HG03139 (cell line): ENCODE data around the gene CFAP68.

ENCODE experiments used
- ATAC-seq: cut with Tn5 transposase; IDR thresholded peaks from one replicate; pipeline ENCODE4 v1.9.1; 2021; ENCODE audit not compliant: unreplicated experiment

CFAP68 gene, protein sequence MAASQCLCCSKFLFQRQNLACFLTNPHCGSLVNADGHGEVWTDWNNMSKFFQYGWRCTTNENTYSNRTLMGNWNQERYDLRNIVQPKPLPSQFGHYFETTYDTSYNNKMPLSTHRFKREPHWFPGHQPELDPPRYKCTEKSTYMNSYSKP

DNA sequence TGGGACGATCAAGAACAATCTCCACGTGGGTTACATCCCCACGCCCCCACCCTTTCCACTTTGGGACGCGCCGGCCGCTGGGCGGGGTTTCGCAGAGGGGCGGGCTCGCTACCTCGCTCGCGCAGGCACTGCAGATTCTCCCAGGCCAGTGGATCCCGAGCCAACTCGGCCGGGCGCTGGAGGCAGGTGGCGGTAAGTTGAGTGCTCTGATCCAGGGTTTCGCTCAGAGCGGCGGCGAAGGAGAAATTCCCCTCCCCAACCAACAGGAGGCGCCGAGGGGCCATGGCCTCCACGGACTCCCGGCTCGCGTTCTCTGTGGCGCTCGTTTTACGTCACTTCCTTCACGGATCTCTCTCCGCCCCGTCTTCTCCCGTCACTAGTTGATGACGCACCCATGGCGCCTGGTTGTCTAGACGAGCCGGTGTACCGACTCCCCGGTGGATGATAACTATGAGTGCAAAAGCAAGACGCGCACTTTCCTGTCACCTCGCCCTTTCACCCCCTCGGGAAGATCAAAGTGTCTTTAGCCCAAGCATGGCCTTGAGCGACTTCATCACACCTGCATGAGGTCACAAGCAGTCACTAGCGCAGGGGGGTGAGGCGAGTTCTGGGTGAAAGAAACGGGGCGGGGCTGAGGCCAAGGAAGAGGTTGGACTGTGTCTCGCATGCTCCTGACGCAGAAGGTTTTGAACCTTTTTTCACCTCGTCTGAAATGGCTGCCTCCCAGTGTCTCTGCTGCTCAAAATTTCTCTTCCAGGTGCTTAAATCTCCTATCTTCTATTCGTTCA, at the start of gene CFAP68, which contains the start of gene FDXACB1:
CFAP68 (plus strand) TSS at position 693 of the 788 bp plus-strand sequence; CDS start at position 713, 20 bp downstream.
FDXACB1 (minus strand) TSS at position 317 of the 788 bp plus-strand sequence; CDS start at position 284, 33 bp downstream.
- peak; percentile 86 for ATAC-seq

DNA sequence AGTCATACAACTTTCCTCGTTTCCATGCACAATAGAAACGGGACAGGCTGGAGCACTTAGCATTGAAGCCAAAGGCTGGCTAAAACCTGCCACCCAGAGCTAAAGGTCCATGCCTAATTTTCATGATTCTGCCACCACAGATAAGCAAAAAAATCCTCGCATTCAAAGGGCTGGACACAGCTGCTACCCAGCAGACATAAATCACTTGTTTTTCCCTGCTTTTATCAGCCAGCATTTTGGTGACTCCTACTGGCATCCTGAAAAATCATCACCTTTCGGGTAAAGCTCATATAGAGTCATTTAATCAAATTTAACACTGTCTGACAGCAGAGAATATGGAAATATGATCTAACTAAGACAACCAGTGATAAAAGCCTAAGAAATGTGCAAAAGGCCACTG, 45.8 kb upstream of the CFAP68 start:
- no peak for ATAC-seq

DNA sequence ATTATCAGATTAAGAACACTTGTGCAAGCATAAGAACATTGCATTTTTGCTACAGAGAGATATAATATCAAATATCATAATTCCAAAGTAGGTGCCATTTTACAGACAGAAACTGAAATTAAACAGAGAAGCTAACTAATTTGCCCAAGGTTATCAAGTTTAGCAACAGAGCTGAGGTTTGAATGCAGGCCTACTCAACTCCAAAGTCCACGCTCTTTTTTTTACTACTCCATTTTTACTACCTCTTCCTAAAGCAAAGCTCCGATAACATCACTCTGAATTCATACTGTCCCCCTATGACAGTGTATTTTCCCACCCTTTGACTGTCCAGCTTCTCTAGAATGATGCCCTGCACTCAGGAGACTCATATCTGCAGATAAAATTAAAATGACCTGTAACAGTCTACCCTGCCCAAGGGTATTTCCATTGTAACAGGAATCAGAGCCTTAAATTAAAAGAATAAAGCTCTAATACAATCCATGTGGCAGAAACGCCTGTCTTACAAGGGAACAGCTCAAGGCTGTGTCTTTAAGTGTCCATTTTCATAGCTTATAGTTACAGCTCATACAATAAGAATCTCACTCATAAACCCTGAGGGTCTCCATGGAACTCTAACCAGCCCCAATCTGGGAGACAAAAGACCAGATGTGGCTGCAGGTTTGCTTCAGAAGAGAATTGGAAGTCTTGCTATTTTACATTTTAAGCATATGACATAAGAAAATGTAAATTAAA, 44.7 kb upstream of the CFAP68 start:
- no peak for ATAC-seq

DNA sequence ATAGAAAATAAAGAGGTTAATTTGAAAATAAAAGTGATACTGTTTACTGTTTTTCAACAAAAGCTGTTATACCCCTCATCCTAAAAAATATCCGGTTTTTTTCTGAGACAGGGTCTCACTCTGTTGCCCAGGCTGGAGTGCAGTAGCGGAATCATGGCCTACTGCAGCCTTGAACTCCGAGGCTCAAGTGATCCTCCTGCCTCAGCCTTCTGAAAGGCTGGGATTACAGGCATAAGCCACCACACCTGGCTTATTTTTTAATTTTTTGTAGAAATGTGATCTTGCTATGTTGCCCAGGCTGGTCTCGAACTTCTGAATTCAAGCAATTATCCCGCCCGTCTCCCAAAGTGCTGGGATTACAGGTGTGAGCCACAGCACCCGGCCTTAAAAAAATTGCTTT, 43.7 kb upstream of the CFAP68 start:
- no peak for ATAC-seq

DNA sequence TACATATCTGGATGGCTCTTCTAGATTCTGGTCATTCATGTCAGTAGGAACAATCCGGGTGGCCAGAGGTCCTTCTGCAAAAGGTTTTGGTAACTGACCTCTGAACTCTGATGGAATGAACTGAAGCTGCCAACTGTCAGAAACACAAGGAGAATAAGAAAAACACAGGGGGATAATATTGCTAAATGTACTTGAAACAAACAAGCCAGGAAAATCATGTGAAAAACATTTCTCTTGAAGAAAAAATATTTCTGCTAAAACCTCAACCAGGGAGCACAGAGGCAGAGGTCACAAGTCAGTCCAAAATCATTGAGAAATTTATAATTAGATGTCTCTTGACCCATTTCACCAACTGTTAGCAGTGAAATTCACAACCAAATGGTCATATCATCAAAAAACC, 43.2 kb upstream of the CFAP68 start:
- ATAC-seq, result no peak

DNA sequence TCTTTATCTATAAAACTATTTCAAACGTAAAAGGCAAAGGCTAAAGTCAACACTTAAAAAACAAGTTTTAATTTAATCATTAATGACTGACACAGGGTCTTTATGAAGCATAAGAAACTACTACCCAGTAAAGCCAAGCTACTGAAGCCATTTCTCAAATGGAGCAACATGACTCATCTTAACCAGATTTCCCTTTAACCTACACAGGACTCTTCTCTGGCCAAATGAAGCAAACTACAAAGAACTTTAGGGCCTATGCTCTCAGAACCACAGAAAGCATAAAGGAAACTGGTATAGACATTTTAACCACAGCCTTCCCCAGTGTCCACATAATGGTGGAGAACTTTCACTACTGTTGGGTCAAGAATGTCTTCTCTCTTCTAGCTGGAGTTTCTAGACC, 42.6 kb upstream of the CFAP68 start:
- ATAC-seq, result peak; percentile 54

DNA sequence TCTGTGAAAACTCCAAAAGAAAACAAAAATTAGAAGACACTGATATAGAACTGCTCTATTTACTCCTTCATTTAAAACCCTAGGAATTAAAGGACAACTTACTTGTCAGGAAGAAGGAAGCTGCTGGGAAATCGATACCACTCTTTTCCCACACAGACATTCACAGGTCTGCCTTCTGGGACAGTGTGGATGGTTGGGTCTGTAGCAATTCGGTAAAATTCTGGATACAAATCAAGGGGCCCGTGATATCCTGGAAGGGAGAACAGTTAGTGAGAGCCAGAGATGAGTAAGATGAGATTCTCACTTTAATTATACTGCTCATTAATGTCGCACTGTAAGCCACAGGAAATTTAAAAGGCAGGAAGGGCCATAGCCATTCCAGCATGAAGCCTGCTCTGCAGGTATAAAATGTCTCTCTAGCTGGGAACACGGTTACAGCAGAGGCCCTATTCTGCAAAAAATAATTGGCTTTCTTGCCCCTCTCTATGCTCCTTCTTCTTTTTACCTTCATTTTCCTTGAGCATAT, 41.9 kb upstream of the CFAP68 start:
- no peak for ATAC-seq

DNA sequence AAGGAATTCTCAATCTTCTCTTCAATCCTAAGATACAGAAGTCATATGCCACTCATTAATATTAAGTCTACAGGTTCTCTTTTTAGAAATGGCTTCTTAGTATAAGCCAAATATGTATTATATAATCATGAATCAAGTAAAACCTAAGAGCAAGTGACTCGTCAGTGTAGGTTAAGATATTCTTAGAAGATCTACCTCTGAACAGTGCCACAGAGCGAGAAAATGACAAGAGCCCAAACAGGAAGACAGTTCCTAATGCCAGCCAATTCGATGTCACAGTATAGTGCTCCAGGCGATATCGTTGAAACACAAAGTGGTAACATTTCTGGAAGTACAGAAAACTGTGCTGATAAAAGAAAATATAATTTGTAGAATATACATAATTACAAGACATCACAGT, 41.3 kb upstream of the CFAP68 start:
- no peak for ATAC-seq

DNA sequence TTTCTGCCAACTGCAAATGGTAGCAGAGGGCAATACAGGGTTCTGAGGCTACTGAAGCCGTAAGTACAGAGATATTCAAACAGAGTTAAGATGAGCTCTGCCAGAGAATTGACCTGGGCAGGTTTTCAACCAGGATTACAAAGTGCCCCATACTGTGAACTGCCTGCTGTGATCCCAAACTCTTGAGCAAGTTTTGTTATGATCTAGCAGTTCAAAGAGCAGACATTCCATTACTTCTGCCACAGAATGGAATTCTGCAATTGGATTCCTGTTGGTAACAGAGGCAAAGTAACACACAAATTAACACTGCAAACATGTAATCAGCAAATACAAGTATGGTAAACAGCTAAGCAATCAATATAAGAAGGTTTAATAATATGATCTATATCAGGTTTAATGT, 39.2 kb upstream of the CFAP68 start:
- ATAC-seq, result no peak

DNA sequence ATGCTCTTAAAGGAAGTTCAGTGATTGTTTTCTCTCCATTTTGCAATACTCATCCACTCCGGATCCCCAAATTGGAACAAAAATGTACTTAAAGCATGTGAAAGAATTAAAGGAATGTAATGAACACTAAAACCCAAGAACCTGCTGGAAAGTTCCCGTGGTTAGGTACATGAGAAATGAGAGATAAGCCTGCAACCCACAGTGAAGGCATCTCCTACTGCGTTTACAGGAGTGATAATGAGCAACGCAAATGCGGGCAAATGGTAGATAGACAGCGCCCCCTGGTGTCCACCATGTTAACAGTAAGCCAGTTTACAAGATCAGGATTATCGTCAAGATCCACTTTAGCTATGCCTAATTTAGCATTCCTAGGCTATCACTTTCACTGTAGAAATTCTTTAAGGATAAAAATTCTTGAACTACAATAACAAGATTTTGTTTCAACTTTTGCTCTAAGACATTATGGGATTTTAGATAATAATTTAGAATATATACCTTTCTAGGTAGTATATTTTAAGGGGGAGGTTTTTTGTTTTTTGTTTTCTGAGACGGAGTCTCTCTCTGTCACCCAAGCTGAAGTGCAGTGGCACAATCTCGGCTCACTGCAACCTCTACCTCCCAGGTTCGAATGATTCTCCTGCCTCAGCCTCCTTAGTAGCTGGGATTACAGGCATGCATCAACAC, 37.8 kb upstream of the CFAP68 start:
- peak; percentile 56 for ATAC-seq

DNA sequence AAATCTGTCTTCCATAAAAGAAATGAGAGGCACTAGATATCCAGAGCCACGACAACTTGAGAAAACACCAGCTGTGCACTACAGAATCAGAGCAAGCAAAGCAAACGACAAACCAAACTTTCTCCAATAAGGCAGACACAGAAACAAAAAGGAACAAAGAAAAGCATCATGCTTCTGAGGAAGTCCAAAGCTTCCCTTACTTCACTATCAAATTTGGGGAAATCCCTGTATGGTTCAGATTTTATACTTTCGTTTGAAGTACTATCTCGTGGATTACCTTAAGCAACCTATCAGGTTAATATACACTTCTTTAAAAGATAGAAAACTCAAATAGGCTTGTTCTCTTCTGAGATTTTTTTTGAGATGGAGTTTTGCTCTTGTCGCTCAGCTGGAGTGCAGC, 35.7 kb upstream of the CFAP68 start:
- ATAC-seq, result no peak

DNA sequence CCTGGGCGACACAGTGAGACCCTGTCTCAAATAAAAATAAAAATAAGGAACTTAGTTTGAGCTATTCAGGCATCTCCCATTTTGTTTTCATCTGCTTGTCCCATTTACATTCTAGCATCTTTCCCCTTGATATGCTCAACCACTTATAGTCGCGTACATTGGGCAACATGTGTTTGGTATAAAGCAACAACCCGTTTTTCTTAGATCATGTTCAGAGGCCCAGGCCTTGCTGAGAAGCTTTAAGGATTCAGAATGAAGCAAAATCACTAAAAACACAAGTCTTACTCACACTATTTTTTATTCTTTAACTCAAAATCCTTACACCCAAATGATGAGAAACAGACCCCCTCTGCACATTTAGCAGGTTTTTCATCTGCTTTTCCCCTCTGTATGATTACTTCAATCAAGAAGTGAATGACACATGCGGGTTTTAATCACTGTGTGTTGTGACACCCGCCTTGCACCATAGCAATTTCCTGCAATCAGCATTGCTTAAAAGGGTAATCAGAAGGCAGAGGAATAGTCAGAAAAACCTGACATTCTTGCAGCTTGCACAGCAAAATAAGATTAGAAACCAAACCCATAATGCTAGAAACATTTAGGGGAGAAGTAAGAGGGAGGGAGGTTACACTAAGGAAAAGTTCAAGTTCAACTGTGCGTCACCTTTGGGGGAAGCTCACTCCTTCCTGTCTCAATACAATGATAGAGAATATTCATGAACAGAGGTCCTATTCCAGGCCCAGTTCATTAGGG, 33.9 kb upstream of the CFAP68 start:
- ATAC-seq, result no peak

DNA sequence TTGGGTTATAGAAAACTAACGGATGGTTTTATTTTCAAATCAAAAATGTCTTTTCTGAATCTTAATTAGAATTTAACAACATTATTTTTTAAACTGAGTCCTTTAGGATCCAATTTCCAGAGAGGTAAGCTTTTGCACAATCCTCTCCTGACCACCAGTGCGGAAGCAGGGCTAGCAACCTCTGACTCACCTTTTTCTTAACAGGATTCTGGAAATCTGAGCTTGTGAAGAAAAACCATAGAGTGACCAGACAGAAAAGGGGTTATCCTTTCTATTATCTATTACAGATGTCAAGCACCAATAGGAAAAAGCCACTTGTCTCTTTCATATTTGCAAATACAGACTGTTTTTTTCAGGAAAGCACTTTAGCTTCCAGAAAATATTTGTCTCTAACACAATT, 33.3 kb upstream of the CFAP68 start:
- no peak for ATAC-seq

DNA sequence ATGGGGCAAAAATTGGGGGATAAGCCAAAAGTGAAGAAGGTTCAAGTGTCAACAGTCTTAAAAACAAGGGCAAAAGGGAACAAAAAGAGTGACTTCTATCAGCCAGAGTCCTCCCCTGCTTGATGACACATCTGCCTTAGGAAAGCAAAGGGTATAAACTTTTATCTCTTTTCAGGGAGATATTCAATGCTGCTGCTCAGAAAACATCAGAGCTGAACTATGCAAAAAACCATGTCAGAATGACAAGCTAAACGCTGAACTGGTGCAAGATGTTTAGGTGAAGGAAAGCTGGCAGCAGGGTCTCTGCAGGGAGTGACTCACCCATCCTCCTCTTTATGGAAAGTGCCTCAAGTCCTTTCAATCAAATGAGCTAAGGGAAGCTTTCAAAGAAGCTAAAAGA, 32.7 kb upstream of the CFAP68 start:
- no peak for ATAC-seq

DNA sequence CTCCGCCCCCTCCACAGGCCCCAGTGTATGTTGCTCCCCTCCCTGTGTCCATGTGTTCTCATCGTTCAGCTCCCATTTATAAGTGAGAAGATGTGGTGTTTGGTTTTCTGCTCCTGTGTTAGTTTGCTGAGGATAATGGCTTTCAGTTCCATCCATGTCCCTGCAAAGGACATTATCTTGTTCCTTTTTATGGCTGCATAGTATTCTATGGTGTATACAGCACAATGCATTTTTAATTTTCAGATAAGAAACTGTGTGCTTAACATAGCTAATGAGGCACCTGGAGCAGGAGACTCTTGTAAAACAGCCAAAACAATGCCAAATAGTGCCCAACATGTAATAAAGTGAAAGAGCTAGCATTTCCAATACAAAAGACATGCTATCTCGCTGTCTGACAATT, 29.7 kb upstream of the CFAP68 start:
- no peak for ATAC-seq

DNA sequence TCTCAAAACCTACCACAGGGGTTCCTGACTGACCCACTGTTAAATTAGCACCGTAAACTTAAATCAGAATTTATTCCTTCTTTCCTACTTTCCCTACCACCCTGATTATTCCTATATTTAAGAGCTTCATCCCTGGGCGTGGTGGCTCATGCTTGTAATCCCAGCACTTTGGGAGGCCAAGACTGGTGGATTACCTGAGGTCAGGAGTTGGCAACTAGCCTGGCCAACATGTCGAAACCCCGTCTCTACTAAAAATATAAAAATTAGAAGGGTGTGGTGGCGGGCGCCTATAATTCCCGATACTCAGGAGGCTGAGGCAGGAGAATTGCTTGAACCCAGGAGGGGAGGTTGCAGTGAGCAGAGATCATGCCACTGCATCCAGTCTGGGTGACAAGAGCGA, 28.3 kb upstream of the CFAP68 start:
- ATAC-seq, result no peak

DNA sequence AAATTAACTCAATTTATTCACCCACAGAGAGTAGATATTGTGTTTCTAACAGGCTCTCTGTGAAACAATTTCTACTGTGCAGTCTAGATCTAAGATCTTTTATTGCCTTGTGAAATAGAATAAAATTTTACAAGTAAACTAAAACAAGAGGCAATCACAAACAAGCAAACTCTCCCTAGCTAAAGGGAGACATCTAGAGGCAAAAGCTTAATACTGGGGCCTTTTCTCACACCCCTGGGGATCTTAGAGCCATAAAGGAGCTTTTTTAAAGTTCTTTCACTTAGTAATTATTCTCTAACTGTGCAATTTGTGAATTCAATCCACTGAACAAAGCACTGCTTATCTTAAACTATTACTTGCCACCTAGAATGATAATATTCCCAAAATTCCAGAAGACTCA, 27.7 kb upstream of the CFAP68 start:
- ATAC-seq, result no peak

DNA sequence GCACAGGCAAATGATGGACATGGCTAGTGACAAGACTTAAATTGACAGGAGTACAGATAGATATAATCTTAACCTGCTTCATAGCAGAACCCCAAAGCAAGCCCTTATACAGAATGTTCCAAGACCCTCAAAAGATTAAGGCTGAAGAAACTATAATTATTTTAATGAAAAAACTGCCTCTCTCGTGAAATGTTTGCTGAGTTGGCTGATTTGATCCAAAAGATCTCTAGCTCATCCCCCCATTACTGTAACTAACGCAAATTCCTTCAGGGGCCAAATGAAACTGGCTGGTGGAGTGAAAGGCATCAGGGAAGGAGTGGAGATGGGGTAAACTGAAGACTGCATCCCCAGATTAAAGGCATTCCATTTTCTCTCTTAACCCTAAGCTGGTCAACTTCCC, 27.2 kb upstream of the CFAP68 start:
- no peak for ATAC-seq

DNA sequence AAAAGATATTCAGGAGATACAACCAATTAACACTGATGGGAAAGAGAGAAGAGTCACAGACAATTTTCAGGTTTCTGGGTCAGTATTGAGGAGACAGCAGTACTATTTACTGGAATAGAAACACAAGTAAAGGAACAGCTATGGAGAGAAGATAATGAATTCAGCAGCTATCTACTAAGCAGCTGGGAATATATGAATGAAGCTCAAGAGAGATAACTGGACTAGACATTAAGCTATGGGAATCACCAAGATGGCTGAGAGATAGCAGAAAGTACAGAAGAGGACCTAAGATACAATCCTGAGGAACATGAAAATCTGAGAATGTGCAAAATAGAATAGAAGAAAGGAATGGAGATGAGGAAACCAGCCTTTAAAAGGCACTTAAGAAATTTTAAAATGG, 23.8 kb upstream of the CFAP68 start:
- no peak for ATAC-seq

DNA sequence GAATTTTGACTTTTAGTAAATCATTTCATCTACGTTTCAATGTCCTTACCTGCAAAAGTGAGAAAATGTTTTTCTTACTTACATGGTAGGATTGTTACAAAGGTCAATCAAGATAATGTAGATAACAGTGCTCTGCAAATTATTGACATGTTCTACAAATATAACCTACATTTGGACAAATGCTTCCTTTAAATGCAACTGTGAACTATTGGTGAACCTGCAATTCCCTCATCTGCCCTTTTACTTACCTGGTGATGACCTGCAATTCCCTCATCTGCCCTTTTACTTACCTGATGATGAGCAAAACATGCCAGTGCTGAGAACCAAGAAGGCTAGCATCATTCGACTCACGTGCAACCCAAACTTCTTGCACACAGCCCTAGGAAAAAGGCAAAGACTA, 19.1 kb upstream of the CFAP68 start:
- no peak for ATAC-seq

DNA sequence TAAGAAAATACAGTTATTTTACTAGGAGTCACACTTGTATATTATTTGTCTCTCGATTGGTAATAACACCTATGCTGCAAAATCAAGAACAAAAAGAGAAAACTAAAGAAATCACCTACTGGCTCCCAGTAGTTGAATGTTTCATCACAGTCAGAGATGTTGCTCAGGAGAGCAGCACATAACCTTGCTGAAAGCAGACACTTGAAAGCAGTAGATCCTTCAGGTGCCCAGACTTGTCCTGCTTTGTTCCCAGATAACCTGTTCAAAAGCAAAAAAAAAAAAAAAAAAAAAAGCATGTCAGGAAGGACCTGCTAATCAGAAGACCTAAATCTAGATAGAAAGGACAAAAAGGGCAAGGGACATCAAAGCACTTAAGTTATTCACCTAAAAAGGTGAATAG, 9.2 kb upstream of the CFAP68 start:
- no peak for ATAC-seq
